HG03442 (cell line): Measurements from ENCODE around the gene PRDM16.

Experiments used
- ATAC-seq: cut with Tn5 transposase; IDR thresholded peaks from one replicate; pipeline ENCODE4 v1.9.1; 2021; ENCODE audit warnings: mild to moderate bottlenecking, moderate library complexity; ENCODE audit not compliant: unreplicated experiment

Gene PRDM16

DNA sequence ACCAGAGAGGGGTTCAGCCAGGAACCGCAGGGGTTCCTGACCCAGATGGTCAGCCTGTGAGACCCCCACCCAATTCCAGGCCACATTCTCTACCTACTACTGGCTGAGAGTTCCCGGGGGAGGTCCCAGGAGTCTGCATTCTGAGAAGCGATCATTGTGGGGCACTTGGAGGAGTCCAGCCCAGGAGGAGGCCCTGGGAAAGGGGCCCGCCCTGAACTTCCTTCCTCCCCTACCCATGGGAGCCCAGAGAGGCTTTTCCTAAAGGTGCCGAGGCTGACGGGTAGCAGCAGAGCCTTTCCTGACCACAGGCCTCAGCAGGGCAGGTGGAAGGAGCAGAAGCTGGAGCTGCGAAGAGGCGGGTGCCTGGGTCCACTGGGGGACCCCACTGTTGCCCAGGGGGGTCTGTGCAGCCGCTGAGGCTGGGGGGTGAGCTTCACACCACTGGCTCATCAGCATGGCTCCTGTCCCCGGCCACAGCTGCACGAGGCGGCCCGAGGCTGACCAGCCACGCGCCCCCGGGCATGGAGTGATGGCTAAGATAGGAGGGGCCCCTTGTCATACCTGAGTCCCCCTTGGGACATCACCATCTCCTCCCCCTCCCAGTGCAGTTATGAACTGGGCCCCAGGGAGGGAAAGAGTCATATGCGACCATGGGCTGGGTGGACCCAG is 127.7 kb downstream of the PRDM16 start:
- ATAC-seq, result no peak

DNA sequence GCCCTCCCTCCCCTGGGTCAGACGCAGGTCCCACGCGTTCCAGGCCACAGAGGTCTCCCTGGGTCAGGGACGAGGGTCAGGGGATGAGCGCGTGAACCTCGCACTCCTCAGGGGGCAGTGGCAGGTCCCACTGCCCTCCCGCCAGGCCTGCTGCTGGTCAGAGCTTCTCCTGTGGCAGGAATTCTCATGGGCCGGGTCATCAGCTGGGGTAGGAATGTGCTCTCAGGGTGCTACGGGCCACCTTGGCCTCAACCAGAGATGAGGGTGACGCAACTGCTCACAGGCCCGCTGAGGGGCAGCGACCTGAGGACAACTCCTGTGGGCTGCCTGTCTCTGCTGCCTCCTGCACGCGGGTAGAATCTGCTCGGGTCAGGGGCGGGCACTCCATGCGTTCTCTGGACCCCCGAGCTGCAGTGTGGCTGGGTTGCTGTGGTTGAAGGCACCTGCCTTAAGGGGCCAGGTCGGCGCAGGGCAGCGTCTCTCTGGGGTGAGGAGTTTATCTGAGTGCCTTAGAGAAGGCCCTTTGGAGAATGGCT is 128.8 kb downstream of the PRDM16 start:
- no peak for ATAC-seq

DNA sequence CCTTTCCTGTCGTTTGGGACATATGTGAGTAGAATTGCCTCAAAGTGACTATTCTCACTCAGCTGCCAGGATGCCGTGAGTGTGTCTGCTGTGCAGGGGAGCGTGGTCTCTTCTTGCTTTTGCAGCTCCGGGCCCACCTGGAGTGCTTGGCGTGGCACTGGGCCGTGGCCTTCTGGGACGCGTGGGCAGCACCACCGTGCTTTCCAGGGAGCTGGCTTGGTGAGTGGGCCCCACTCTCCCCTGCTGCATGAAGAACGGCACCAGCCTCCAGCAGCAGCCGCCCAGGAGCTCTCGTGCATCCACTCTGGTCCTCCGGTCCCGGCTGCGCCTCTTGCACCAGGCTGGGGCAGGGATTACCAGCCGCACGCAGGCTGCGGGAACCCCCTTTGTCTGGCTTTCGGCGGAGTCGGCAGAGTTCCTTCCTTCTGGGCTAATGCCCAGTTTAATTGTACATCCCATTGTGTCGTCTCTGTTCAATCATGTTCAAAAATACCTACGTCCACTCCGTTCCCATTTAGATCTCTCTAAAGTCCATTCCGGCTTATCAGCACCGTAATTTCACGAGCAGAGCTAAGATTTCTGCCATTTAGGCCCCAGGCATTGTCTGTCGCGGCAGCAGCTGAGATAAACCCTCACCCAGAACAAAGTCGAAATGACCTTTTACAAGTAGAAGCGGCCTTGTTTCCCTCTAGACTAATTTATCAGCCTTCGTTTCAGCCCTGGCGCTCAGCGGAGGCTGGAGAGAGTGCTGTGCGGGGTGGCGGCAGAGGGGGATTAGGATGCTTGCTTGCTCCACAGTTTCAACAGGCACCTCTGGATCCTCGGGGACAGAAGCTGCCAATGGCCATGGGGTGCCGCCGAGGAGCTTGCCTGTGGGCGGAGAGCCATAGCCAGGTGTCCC is 129.6 kb downstream of the PRDM16 start:
- no peak for ATAC-seq

DNA sequence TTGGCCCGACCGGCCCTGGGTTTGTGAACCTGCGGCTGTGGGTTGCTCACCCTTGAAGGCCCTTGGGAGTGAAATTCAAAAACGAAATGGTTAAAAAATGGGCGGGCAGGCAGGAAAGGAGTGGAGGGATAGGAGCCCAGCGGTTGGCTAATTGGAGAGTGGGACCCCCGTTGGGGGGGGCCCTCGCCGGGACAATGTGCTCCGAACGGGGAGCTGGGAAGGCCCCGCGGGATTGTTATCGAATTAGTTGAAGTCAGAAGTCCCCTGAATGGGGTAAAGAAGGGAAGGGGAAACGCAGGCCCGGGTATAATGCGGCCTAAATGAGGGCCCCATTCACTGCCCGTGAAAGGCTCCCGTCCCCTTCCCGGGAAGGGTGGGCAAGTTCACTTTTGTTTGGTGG is 135.7 kb downstream of the PRDM16 start:
- no peak for ATAC-seq

DNA sequence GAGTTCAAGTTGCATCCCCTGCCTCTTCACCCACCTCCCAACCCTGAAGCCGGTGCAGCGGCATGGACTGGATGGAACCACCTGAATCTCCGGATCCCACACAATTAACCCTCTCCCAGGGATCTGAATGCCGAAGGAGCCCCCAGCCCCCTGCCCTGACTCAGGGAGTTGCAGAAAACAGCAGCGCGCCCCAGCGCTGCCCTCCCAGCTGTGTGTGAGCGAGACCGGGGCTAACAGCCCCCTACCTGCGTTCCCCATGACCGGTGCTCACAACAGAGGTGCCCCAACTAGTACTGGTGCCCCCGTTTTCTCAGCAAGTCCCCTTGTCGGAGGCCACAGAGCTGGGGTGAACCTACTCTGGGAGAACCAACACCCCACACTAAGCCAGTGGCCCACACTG is 136.8 kb downstream of the PRDM16 start:
- ATAC-seq, result no peak

DNA sequence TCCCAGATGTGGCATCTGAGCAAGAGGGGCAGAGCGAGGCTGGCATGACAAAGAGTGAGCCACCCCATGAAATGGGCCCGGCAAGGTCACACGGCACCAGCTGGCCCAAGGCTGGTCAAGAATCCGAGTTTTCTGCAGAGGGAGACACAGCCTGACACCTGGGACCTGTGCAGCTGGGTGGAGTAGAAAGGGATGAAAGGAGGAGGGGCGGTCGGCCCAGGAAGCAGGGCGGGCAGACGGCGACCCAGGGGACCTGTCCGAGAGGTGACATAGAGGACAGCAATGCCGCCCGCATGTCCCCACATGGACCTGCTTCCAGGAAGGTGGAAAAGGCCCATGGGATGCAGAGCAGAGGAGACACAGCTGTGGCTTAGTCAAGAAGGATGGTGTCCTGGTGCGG is 137.7 kb downstream of the PRDM16 start:
- no peak for ATAC-seq

DNA sequence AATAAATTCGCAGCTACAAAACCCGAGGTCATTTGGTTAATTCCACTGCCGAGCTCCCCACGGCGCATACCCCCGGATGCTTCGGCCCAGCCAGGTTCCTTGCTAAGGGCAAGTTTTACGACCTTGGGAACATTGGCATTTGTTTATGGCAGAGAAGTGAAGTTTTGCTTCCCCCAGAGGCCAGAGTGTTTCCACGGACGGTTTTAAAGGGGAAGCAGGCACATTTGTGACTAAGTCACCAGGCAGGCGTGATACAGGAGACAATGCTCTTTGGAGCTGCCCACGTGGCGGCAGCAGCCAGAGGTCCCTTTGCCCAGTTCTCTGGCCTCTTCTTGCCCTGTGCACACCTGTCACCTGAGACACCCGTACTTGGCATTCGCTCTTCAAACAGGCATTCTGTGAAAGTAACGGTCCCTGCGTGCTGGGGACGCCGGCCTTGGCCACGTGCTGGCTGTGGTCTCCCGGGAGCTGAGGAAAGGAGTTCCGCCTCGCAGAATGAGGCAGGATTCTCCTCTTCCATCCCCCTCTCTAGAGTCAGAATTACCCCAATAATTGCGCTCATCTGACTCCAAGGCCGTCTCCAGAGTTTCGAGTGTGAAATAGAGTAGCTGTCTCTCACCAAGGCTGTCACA is 138.3 kb downstream of the PRDM16 start:
- no peak for ATAC-seq

DNA sequence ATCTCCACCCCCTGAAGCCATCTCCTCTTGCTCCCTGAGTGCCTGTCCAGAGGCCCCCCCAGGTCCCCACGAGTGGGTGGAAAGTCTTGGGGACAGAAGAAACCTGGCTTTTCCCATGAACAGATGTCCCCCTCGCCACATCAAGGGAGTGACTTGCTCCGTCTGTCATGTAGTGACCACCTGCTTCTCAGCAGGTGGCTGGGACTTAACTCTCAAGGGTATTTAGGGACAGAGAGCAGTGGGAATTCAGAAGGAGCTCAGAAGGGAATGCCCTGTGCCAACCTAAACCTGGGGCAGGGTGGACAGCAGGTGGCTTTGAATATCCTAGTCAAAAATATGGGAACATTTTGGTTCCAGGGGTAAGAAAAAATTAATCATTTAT is 139.8 kb downstream of the PRDM16 start:
- no peak for ATAC-seq

DNA sequence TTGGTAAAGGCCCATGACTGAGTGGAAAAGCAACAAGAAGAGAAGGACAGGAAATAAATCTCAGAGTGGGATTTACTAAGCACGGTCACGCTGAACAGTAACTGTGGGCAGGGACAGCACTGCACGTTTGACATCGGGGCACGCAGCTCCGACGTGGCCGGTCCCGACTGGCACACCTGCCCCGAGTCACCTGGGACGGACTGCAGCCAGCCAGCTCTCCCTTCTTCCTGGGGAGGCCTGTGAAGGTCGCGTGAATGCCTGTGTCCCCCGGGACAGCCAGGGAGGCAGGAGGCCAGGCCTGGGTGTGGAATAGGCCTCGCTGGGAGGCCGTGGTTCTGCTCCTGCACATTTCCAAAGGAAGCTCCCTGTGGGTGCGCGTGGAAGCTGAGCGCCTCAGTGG is 140.2 kb downstream of the PRDM16 start:
- no peak for ATAC-seq

DNA sequence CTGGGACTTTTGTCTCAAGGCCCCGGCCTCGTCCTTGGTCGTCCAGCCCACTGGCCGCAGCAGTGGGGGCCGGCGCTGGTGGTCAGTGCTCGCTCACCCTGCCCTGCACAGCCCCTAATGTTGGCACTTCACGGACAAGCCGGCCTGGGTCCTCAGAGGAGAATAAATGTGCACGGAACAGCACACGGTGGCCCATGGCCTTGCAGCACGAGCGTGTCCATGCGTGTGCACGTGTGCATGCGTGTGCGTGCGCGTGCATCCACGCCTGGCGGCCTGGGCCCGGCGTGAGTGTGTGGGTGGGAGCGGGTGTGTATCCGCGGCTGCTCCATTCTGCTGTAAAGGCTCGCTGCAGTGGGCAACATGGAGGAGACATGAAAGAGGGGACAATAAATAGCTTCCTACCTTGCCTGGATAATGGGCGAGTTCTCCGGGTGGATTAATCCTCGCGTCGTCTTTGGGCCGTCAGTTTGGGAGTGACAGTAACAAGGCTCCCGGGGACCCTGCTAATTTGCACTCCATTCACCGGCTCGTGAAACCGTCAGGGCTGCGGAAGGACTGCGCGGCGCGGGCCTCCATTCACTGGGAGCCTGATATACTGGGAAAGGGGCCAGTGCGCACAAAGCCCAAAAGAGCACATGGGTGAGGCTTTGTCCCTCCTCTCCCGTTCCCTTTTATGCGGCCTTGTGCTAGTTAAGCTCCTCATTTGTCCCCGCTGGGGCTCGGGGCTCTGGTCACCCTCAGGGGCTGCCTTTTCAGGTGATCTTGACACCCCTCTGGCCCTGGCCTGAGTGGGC is 142.8 kb downstream of the PRDM16 start:
- ATAC-seq, result no peak

DNA sequence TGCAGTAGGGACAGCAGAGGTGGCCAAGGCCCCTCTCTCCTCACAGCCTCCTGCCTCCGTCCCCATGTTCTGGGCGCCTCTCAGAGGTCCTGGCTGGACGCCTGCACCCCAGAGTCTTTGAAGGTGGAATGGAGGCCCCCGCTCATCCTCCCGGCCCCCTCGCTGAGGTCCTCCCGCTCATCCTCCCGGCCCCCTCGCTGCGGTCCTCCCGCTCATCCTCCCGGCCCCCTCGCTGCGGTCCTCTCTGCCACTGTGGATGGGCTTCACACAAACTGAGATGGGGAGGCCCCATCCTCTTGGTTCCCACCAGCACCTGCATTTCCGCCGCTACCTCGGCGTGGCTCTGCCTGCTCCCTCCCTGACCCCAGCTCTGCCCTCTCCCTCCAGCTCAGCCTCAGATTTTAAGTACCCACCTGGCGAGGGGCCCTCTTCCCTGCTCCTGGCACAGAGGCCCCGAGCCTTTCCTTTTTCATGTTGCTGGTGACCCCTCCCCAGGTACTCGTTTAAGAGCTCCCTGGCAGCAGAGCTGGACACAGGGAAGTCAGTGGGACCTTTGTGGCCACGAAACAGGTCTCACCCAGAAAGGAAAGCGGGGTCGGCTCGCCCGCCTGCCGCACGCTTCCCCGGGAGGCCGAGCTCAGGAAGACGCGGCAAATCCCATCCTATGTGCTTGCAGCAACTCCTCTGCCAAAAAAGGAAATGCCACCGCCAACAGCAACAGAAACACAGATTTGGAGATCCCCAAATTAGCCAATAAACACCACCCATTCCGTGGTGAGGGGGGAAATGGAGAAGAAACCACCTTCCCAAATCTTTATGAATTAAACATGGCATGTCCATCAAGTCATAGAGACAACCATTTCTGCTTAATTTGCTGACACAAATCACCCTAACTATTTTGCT is 143.7 kb downstream of the PRDM16 start:
- no peak for ATAC-seq

DNA sequence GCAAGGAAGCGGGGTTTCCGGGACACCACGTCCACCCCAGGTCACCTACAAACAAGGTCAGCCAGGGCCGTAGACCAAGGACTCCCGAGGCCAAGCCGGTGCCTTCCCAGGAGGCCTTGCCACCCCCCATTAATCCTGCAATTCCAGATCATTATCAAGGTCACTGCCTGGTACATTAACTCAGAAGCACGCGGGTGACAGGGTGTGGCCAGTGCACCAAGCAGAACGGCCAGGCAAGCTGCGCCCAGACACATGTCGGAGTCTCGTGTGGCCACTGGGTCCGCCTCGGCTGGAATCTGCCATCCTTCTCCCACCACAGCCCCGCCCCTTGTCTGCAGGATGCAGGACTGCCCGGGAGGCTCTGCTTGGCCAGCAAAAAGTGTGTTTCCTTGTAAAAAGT is 144.7 kb downstream of the PRDM16 start:
- ATAC-seq, result no peak

DNA sequence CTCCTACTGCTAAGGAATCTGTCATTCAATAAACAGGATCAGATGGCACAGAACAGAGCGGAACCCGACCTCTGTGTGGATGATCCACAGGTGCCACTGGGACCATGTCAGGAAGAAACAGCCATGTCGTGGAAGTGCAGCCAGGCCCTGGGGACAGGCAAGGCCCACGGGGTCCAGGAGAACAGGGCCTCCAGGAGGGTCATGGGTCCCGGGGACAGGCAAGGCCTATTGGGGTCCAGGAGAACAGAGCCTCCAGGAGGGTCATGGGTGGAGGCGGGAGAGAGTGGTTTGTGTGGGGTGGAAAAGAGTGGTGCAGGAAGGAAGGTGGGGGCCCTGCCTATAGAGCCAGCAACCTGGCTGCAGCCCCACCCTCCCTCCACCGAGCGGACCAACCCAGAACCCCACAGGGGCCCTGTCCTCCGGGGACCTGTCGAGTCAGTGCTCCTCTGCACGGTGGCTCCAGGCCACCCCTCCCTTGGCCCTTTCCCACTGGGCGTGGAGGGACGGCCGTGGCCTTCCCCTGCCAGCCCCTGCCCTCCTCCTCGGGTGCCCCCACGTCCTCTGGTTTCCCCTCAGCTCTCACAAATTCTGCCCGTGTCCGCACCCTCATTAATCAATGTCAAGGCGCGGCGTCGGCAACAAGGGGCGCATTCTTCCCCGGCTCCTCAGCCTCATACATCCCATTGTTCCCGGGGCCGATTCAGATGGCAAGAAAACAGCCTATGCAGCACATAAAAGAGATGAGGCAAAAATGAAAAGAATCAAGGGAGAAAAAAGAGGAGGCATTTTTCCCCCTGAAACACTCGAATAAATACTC is 146.4 kb downstream of the PRDM16 start:
- ATAC-seq, result no peak

DNA sequence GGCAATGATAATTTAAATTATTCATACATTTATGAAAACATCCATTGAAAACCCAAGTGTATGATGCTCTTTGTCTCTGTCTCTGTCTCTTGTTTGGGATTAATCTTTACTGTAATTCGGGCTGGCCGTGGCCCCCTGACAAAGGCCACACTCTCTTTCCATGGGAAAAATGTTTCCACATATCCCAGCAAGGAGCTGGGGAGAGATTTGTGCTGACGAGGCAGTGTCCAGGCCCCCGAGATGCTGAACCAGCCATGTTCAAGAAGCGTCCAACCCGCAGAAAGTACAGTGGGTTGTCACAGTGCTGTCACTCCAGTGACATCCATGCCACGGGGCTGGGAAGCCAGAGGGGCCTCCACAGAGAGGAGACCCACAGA is 147.0 kb downstream of the PRDM16 start:
- no peak for ATAC-seq

DNA sequence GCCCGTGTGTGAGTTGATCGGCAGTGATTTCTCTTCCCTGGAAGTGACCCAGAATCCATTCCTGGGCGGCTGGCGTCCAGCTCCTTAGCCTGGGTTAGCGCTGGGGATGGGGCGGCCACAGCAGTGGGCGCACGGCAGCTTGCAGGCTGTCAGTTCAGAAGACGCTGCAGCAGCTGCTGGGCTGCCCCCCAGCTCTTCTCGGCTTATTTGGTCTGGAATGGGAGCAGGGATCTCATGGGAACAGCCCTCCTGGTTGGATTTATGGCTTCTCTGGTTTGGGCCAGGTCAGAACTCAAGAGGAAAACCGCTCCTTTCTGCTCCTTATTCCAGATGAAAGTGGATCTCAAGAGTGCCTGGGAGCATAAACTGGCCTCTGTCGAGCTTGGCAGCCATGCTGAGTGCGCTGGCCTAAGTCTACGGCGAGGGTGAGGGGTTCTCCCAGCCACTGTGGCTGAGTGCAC is 148.2 kb downstream of the PRDM16 start:
- no peak for ATAC-seq

DNA sequence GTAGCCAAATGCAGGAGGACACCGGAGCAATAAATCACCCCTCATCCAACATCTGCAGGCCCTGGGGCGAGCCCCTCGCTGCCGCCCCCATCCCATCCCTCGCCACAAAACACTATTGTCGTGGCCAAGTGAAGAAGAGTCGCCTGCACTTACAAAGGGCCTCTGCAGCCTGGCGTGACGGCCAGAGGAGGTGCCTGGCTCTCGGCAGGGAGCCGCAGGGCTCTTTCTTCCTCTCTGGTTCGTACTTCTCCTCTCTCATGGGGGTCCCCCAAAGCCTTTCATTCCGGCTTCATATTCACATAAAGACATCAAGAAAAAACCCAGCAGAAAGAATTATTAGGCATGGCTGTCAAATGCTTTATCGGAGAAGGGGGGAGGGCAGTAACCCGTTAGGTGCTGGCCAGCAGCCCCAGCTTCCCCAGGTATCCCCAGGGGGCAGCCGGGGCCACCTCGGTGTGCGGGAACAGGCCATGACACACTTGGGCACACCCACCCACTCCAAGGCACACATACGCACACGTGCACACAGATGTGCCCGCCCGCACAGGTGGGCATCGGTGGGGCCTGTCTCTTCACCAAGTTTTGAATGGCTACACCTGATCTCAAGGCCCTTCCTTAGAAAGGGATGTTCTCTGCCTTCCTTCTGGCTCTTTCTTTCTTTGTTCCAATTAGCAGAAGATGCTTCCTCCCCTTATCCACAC is 149.1 kb downstream of the PRDM16 start:
- ATAC-seq, result no peak

DNA sequence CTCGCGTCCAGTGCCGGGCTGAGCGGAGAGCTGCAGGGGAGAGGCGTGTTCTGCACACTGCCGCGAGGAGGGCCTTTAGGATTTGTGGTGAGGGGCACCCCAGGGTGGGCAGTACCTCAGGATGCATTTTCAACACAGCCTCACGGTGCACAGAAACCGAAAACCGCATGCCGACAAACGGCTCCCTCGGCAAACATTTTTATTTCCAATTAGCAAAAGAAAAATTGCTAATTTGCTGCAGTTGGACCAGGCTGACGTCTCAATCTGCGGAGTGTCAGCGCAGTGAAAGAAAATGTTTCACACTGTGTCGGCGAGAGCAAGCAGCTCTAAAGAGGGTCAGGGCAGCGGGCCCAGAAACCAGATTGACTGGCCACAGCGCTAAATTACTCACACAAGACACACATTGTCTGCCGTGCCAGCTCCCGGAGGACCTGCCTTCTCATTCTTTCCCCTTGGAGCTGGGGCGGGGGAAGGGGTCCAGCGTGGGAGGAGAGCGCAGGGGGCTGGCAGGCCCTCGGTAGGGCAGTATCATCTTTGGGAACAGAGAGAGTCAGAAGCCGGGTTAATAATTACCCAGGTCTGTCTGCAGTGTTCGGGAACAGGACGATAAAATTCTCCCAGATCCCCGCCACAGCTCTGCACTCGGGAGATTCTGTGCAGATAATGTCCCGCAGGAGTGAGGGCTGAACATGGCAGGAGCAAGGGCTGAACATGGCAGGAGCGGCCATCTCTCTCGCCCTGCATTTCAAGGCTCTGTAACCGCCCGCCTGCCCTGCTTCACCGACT is 150.2 kb downstream of the PRDM16 start:
- ATAC-seq, result no peak
